HEK293 (cell line): ENCODE results near the gene ORAI2.

ENCODE experiments used
- CTCF ChIA-PET: fragments of 350-600 bp; formaldehyde crosslinking; extraction: SDS; loops from one replicate; lab custom pipeline; 2021; ENCODE audit warnings: antibody characterized with exemption; lab: Yijun Ruan, JAX
- POLR2A ChIA-PET: fragments of 300-600 bp; formaldehyde crosslinking; extraction: SDS; loops from one replicate; lab custom pipeline; 2020; ENCODE audit warnings: antibody characterized with exemption, inconsistent platforms; lab: Yijun Ruan, JAX
- H3K27ac ChIP-seq: fragments of 200-500 bp; sonication (Bioruptor generic); 2 replicates; pipeline ENCODE4 v1.5.1; 2014; ENCODE audit warnings: low read depth, low read length, control low read depth, inconsistent platforms; ENCODE audit errors: extremely low read depth
- H3K36me3 ChIP-seq, 2 experiments: fragments of 200-500 bp in 1 of 2; sonication (Bioruptor generic) in 1 of 2; 1 replicate in 1 of 2; 2 replicates in 1 of 2; pipeline ENCODE4 v1.5.1; 2014 to 2017; ENCODE audit warnings: inconsistent platforms in 2 of 2, low read length in 2 of 2; ENCODE audit not compliant: control insufficient read depth in 2 of 2, insufficient read depth in 1 of 2
- H3K4me1 ChIP-seq: fragments of 200-500 bp; sonication (Bioruptor generic); 2 replicates; pipeline ENCODE4 v1.5.1; 2014; ENCODE audit warnings: mild to moderate bottlenecking, low read length, inconsistent platforms; ENCODE audit not compliant: control insufficient read depth, insufficient read depth
- H3K4me3 ChIP-seq: 2 replicates; pipeline ENCODE4 v1.5.1; 2011; ENCODE audit warnings: low read depth, mild to moderate bottlenecking, control low read depth, low read length, moderate library complexity
- H3K9me3 ChIP-seq: fragments of 200-500 bp; sonication (Bioruptor generic); 2 replicates; pipeline ENCODE4 v1.5.1; 2014; ENCODE audit warnings: low read depth, low read length, inconsistent platforms; ENCODE audit not compliant: control insufficient read depth, insufficient read depth
- ZBTB7A ChIP-seq: fragments of 450-650 bp; formaldehyde crosslinking; IDR thresholded peaks from 2 replicates; pipeline ENCODE4 v1.5.1; 2016; ENCODE audit warnings: low read depth, missing biosample characterization, missing genetic modification characterization
- ZFP3 ChIP-seq: fragments of 450-650 bp; formaldehyde crosslinking; IDR thresholded peaks from 2 replicates; pipeline ENCODE4 v1.5.1; 2016; ENCODE audit warnings: low read depth, missing biosample characterization, missing genetic modification characterization
- ZFP37 ChIP-seq: fragments of 450-650 bp; formaldehyde crosslinking; IDR thresholded peaks from 2 replicates; pipeline ENCODE4 v1.5.1; 2016; ENCODE audit warnings: missing biosample characterization, missing genetic modification characterization
- ZNF121 ChIP-seq: fragments of 450-650 bp; formaldehyde crosslinking; IDR thresholded peaks from 2 replicates; pipeline ENCODE4 v1.5.1; 2016; ENCODE audit warnings: missing biosample characterization, missing genetic modification characterization
- ZNF140 ChIP-seq: fragments of 450-650 bp; formaldehyde crosslinking; IDR thresholded peaks from 2 replicates; pipeline ENCODE4 v1.5.1; 2016; ENCODE audit warnings: missing biosample characterization, missing genetic modification characterization
- ZNF202 ChIP-seq: fragments of 450-650 bp; formaldehyde crosslinking; IDR thresholded peaks from 2 replicates; pipeline ENCODE4 v1.5.1; 2016; ENCODE audit warnings: missing biosample characterization, missing genetic modification characterization, borderline replicate concordance
- ZNF561 ChIP-seq: fragments of 450-650 bp; IDR thresholded peaks from 2 replicates; pipeline ENCODE4 v1.5.1; 2018; ENCODE audit warnings: missing biosample characterization, missing genetic modification characterization, borderline replicate concordance
- ZNF571 ChIP-seq: fragments of 450-650 bp; formaldehyde crosslinking; IDR thresholded peaks from 2 replicates; pipeline ENCODE4 v1.5.0; 2017; ENCODE audit warnings: missing biosample characterization, missing genetic modification characterization
- ZNF660 ChIP-seq: fragments of 450-650 bp; IDR thresholded peaks from 2 replicates; pipeline ENCODE4 v1.5.1; 2018; ENCODE audit warnings: missing biosample characterization, mild to moderate bottlenecking, missing genetic modification characterization
- ZNF76 ChIP-seq: fragments of 450-650 bp; formaldehyde crosslinking; IDR thresholded peaks from 2 replicates; pipeline ENCODE4; 2016; ENCODE audit warnings: low read depth, missing biosample characterization, missing genetic modification characterization, borderline replicate concordance
- TF ChIP-seq, protein P1 (sequence below): fragments of 450-650 bp; formaldehyde crosslinking; IDR thresholded peaks from 2 replicates; pipeline ENCODE4 v1.5.1; 2016; ENCODE audit warnings: missing biosample characterization, missing genetic modification characterization
- TF ChIP-seq, protein P2 (sequence below): fragments of 450-650 bp; formaldehyde crosslinking; conservative IDR thresholded peaks from 2 replicates; pipeline ENCODE4 v1.5.1; 2016; ENCODE audit warnings: low read depth, missing biosample characterization, missing genetic modification characterization
- TF ChIP-seq, protein P3 (sequence below): fragments of 450-650 bp; formaldehyde crosslinking; IDR thresholded peaks from 2 replicates; pipeline ENCODE4 v1.5.1; 2017; ENCODE audit warnings: missing biosample characterization, missing genetic modification characterization
- TF ChIP-seq, protein P4 (sequence below): fragments of 450-650 bp; formaldehyde crosslinking; IDR thresholded peaks from 2 replicates; pipeline ENCODE4 v1.5.1; 2016; ENCODE audit warnings: missing biosample characterization, missing genetic modification characterization
- TF ChIP-seq, protein P5 (sequence below): fragments of 450-650 bp; formaldehyde crosslinking; conservative IDR thresholded peaks from 2 replicates; pipeline ENCODE4 v1.5.1; 2016; ENCODE audit warnings: low read depth, missing biosample characterization, missing genetic modification characterization

Gene ORAI2

DNA sequence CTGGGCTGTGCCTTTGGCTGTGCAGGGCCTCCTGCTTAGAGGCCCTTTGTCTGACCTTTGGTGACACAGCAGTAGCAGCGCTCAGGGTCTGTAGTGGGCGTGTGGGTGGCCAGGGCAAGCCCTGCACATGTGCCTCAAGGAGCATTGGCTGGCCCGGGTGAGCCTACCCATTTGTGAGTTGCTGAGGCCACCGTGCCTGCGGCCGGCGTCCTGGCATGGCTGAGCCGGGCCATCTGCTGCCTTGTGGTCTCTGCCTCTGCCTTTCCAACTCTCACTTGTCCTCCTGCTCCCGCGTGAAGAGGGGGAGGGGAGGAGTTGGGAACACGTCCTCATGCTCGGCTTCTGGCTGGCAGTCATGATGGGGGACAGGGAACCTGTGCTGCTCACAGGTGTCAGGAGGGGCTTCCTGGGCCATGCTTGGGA lies 9.2 kb upstream of the ORAI2 start:
- TF ChIP-seq, protein P1, sequence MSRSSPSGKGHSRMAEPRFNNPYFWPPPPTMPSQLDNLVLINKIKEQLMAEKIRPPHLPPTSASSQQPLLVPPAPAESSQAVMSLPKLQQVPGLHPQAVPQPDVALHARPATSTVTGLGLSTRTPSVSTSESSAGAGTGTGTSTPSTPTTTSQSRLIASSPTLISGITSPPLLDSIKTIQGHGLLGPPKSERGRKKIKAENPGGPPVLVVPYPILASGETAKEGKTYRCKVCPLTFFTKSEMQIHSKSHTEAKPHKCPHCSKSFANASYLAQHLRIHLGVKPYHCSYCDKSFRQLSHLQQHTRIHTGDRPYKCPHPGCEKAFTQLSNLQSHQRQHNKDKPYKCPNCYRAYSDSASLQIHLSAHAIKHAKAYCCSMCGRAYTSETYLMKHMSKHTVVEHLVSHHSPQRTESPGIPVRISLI (tag by site-specific recombination) = no peak
- TF ChIP-seq ZFP3 (tag by site-specific recombination) = no peak
- no peak for TF ChIP-seq ZFP37
- no peak for TF ChIP-seq ZNF561 (tag by site-specific recombination)
- no peak for TF ChIP-seq ZNF202 (tag by site-specific recombination)
- TF ChIP-seq ZNF571 = no peak
- no peak for TF ChIP-seq ZNF76
- TF ChIP-seq, protein P2, sequence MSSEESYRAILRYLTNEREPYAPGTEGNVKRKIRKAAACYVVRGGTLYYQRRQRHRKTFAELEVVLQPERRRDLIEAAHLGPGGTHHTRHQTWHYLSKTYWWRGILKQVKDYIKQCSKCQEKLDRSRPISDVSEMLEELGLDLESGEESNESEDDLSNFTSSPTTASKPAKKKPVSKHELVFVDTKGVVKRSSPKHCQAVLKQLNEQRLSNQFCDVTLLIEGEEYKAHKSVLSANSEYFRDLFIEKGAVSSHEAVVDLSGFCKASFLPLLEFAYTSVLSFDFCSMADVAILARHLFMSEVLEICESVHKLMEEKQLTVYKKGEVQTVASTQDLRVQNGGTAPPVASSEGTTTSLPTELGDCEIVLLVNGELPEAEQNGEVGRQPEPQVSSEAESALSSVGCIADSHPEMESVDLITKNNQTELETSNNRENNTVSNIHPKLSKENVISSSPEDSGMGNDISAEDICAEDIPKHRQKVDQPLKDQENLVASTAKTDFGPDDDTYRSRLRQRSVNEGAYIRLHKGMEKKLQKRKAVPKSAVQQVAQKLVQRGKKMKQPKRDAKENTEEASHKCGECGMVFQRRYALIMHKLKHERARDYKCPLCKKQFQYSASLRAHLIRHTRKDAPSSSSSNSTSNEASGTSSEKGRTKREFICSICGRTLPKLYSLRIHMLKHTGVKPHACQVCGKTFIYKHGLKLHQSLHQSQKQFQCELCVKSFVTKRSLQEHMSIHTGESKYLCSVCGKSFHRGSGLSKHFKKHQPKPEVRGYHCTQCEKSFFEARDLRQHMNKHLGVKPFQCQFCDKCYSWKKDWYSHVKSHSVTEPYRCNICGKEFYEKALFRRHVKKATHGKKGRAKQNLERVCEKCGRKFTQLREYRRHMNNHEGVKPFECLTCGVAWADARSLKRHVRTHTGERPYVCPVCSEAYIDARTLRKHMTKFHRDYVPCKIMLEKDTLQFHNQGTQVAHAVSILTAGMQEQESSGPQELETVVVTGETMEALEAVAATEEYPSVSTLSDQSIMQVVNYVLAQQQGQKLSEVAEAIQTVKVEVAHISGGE (tag by site-specific recombination) = no peak
- TF ChIP-seq, protein P3, sequence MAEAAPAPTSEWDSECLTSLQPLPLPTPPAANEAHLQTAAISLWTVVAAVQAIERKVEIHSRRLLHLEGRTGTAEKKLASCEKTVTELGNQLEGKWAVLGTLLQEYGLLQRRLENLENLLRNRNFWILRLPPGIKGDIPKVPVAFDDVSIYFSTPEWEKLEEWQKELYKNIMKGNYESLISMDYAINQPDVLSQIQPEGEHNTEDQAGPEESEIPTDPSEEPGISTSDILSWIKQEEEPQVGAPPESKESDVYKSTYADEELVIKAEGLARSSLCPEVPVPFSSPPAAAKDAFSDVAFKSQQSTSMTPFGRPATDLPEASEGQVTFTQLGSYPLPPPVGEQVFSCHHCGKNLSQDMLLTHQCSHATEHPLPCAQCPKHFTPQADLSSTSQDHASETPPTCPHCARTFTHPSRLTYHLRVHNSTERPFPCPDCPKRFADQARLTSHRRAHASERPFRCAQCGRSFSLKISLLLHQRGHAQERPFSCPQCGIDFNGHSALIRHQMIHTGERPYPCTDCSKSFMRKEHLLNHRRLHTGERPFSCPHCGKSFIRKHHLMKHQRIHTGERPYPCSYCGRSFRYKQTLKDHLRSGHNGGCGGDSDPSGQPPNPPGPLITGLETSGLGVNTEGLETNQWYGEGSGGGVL = no peak
- TF ChIP-seq ZNF140 (tag by site-specific recombination) = no peak
- TF ChIP-seq, protein P4, sequence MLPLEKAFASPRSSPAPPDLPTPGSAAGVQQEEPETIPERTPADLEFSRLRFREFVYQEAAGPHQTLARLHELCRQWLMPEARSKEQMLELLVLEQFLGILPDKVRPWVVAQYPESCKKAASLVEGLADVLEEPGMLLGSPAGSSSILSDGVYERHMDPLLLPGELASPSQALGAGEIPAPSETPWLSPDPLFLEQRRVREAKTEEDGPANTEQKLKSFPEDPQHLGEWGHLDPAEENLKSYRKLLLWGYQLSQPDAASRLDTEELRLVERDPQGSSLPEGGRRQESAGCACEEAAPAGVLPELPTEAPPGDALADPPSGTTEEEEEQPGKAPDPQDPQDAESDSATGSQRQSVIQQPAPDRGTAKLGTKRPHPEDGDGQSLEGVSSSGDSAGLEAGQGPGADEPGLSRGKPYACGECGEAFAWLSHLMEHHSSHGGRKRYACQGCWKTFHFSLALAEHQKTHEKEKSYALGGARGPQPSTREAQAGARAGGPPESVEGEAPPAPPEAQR (tag by site-specific recombination) = no peak
- no peak for TF ChIP-seq ZBTB7A (tag by site-specific recombination)
- no peak for TF ChIP-seq ZNF660 (tag by site-specific recombination)
- TF ChIP-seq, protein P5, sequence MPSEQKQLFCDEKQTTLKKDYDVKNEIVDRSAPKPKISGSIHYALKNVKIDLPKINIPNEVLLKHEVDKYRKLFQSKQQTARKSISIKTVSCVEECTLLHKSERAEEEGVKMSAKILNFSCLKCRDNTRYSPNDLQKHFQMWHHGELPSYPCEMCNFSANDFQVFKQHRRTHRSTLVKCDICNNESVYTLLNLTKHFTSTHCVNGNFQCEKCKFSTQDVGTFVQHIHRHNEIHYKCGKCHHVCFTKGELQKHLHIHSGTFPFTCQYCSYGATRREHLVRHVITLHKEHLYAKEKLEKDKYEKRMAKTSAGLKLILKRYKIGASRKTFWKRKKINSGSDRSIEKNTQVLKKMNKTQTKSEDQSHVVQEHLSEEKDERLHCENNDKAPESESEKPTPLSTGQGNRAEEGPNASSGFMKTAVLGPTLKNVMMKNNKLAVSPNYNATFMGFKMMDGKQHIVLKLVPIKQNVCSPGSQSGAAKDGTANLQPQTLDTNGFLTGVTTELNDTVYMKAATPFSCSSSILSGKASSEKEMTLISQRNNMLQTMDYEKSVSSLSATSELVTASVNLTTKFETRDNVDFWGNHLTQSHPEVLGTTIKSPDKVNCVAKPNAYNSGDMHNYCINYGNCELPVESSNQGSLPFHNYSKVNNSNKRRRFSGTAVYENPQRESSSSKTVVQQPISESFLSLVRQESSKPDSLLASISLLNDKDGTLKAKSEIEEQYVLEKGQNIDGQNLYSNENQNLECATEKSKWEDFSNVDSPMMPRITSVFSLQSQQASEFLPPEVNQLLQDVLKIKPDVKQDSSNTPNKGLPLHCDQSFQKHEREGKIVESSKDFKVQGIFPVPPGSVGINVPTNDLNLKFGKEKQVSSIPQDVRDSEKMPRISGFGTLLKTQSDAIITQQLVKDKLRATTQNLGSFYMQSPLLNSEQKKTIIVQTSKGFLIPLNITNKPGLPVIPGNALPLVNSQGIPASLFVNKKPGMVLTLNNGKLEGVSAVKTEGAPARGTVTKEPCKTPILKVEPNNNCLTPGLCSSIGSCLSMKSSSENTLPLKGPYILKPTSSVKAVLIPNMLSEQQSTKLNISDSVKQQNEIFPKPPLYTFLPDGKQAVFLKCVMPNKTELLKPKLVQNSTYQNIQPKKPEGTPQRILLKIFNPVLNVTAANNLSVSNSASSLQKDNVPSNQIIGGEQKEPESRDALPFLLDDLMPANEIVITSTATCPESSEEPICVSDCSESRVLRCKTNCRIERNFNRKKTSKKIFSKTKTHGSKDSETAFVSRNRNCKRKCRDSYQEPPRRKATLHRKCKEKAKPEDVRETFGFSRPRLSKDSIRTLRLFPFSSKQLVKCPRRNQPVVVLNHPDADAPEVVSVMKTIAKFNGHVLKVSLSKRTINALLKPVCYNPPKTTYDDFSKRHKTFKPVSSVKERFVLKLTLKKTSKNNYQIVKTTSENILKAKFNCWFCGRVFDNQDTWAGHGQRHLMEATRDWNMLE (tag by site-specific recombination) = no peak
- TF ChIP-seq ZNF121 = no peak
- POLR2A ChIA-PET = interaction anchor here (1.0 kb wide), 1 partner anchor 11 kb away, joined by 3 read pairs; no protein-coding TSS in a partner anchor
- Histone ChIP-seq H3K4me1 (no peaks in the 10 kb centered on the region), H3K36me3 (peaks cover 11 to 59% of the 10 kb centered on the region in 2 experiments; a peak in 2 of 3 replicates), H3K27ac (no peak overlapping the region), H3K4me3 (no peak overlapping the region), H3K9me3 (no peaks in the 10 kb centered on the region)
- CTCF ChIA-PET = no interaction called here
